DMS79 treated with DMSO at 0.1 percent for 48 hours (cell line): ENCODE data around the gene SREK1IP1.
A peak's percentile ranks its signal among the peaks of the same experiment; 100 is the strongest.

Experiments
- DNase-seq: peaks from one replicate; lab custom pipeline; 2025; lab: John Stamatoyannopoulos, UW

SREK1IP1 gene

GRCh38 chr5:64768358-64769312, at the start of gene SREK1IP1, which contains the start of gene CWC27:
Gene SREK1IP1, minus strand, starts transcription at chr5:64768691. Its CDS starts 174 bp downstream, at chr5:64768517.
Gene CWC27, plus strand, starts transcription at chr5:64768930. Its CDS starts 217 bp downstream, at chr5:64769147.
- DNase-seq: peak; percentile 72

GRCh38 chr5:64818245-64818644, 49.8 kb upstream of the SREK1IP1 start:
- DNase-seq: no peak

- DNase-seq: no peak
These were observed 45.6 kb upstream of the SREK1IP1 start for GRCh38 chr5:64814073-64814472.

- DNase-seq: peak; percentile 26
These were observed 42.7 kb upstream of the SREK1IP1 start for GRCh38 chr5:64811050-64811640.

- DNase-seq: peak; percentile 10
These were observed 39.0 kb upstream of the SREK1IP1 start for GRCh38 chr5:64807520-64807919.

GRCh38 chr5:64806537-64806936, 38.0 kb upstream of the SREK1IP1 start:
- DNase-seq: no peak

- DNase-seq: no peak
These were observed 32.4 kb upstream of the SREK1IP1 start for GRCh38 chr5:64800926-64801325.

GRCh38 chr5:64796301-64796700, 27.8 kb upstream of the SREK1IP1 start:
- no peak for DNase-seq

- DNase-seq: no peak
These were observed 25.7 kb upstream of the SREK1IP1 start for GRCh38 chr5:64794053-64794770.

- no peak for DNase-seq
These were observed 24.0 kb upstream of the SREK1IP1 start for GRCh38 chr5:64792469-64792868.

GRCh38 chr5:64790210-64790609, 21.7 kb upstream of the SREK1IP1 start:
- DNase-seq: no peak

GRCh38 chr5:64789457-64789856, 21.0 kb upstream of the SREK1IP1 start:
- no peak for DNase-seq

- DNase-seq: no peak
These were observed 19.7 kb upstream of the SREK1IP1 start for GRCh38 chr5:64788156-64788555.

GRCh38 chr5:64786372-64786771, 17.9 kb upstream of the SREK1IP1 start:
- DNase-seq: no peak

GRCh38 chr5:64784451-64785025, 16.0 kb upstream of the SREK1IP1 start:
- peak; percentile 13 for DNase-seq

GRCh38 chr5:64775291-64775690, 6.8 kb upstream of the SREK1IP1 start:
- no peak for DNase-seq

- DNase-seq: no peak
These were observed 5.0 kb upstream of the SREK1IP1 start for GRCh38 chr5:64773533-64773932.

- DNase-seq: no peak
These were observed 3.2 kb upstream of the SREK1IP1 start for GRCh38 chr5:64771736-64772135.

GRCh38 chr5:64769855-64770254, 1.4 kb upstream of the SREK1IP1 start:
- DNase-seq: no peak

- peak; percentile 26 for DNase-seq
These were observed 533 bp downstream of the SREK1IP1 start for GRCh38 chr5:64767959-64768357.

GRCh38 chr5:64766941-64767340, 1.6 kb downstream of the SREK1IP1 start:
- no peak for DNase-seq
